Testis (tissue), 2 donors: ENCODE data around the gene OSTN.

Experiments used
- CTCF ChIP-seq, 3 experiments: fragments of 450-650 bp in 2 of 3; fragments of 200-600 bp in 1 of 3; sonication (generic) in 1 of 3; IDR thresholded peaks; one replicate each; pipeline ENCODE4 v1.5.1; 2016 to 2019; ENCODE audit warnings: antibody characterized with exemption in 3 of 3, mild to moderate bottlenecking in 2 of 3, moderate library complexity in 1 of 3
- POLR2A ChIP-seq: fragments of 450-650 bp; IDR thresholded peaks from one replicate; pipeline ENCODE4 v1.6.1; 2017; ENCODE audit warnings: antibody characterized with exemption, mild to moderate bottlenecking, moderate library complexity

GRCh38 chr3:191176038-191176785 is 22.8 kb upstream of the OSTN start:
- TF ChIP-seq CTCF (IDR thresholded peaks at IDR 0.05) (no peak), POLR2A (no peak)
